DOHH2 (cell line): ENCODE results near the gene GNS.

ENCODE experiments used
- EZH2phosphoT487 ChIP-seq: fragments of 200-600 bp; sonication (generic); IDR thresholded peaks from 2 replicates; pipeline ENCODE4 v1.6.1; 2017; ENCODE audit warnings: borderline replicate concordance, mild to moderate bottlenecking, antibody characterized with exemption, low read length, moderate library complexity, mixed read lengths
- TF ChIP-seq, protein P1 (sequence below): fragments of 200-600 bp; sonication (generic); IDR thresholded peaks from one replicate; pipeline ENCODE4 v1.5.1; 2014; ENCODE audit warnings: antibody characterized with exemption, mild to moderate bottlenecking, low read depth, low read length; ENCODE audit not compliant: poor library complexity, severe bottlenecking

DNA sequence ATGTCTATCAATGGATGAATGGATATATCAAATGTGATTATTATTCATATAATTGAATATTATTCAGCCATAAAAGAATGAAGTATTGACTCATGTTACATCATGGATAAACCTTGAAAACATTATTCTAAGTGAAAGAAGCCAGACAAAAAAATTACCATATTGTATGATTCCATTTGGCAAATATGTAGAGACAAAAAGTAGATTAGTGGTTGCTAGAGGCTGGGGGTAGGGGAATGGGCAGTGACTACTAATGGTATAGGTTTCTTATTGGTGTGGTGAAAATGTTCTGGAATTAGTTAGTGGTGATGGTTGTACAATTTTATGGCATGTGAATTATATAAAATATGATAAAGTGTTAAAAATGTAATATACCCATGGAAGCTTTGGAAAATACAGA, 31.8 kb upstream of the GNS start:
- TF ChIP-seq, protein P1, sequence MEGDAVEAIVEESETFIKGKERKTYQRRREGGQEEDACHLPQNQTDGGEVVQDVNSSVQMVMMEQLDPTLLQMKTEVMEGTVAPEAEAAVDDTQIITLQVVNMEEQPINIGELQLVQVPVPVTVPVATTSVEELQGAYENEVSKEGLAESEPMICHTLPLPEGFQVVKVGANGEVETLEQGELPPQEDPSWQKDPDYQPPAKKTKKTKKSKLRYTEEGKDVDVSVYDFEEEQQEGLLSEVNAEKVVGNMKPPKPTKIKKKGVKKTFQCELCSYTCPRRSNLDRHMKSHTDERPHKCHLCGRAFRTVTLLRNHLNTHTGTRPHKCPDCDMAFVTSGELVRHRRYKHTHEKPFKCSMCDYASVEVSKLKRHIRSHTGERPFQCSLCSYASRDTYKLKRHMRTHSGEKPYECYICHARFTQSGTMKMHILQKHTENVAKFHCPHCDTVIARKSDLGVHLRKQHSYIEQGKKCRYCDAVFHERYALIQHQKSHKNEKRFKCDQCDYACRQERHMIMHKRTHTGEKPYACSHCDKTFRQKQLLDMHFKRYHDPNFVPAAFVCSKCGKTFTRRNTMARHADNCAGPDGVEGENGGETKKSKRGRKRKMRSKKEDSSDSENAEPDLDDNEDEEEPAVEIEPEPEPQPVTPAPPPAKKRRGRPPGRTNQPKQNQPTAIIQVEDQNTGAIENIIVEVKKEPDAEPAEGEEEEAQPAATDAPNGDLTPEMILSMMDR: no peak
- TF ChIP-seq EZH2phosphoT487: no peak
